ENCODE data around the gene CYP19A1. TPM values are rescaled to one million over a fixed set of nuclear protein-coding genes. Genes with fewer than 3 reads are reported as not detected.

Gene CYP19A1
- total and polyA plus RNA-seq, 5 donors = 0.45 to 1.3 (median 1.0) TPM

DNA sequence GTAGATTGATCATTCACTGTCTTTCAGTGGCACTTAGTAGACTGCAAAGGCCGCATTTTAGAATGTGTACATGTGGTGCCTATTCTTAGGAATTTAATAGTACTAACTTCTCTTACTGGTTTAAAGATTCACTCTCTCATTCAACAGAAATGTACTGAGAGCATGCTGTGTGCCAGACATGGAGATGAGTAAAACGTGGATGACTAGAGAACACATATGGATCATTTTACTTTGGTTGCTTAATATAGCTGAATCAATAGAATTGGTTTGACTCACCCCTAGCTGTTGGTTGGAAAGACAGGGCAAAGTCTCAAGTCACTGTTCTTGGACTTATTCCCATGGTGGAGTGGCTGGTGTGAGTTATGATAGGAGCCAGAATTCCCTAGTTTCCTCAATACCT, 134.6 kb downstream of the CYP19A1 start:
- ATAC-seq (no peak), DNase-seq (no peak)
- Histone ChIP-seq H3K27me3 (ENCODE audit: control insufficient read depth, insufficient read depth) (no peaks in the 10 kb centered on the region), H3K4me1 (ENCODE audit: control insufficient read depth, insufficient read depth, low read length) (no peaks in the 10 kb centered on the region), H3K9me3 (ENCODE audit: control insufficient read depth, low read length) (no peaks in the 10 kb centered on the region), H3K27ac (ENCODE audit: low read length) (no peak overlapping the region), H3K4me3 (ENCODE audit: low read length) (no peak overlapping the region)
- intact Hi-C loops (cut with DNase I) = no loop called here
- WGBS = 70% methylated on average over 2 of the region's 2 CpGs

DNA sequence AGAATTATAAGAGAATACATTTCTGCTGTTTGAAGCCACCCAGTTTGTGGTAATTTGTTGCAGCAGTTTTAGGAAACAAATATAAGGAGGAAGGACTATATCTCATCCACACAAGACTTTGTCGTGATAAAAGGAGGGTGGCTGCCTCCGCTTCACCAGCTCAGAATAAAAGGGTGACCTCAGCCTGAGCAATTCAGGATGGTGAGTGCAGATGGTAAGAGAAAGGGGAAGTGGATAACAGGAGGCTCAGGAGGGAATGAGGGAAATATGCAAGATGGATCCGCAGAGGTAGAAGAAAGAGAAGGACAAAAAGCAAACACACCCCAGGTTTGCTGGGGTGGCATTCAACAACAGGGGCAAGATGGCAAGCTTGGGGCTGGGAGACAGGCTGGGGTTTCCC, 135.6 kb downstream of the CYP19A1 start:
- DNase-seq (no peak), ATAC-seq (no peak)
- no peaks in the 10 kb centered on the region for H3K27me3 ChIP-seq (ENCODE audit: control insufficient read depth, insufficient read depth)
- 59% methylated on average over 3 of the region's 3 CpGs for WGBS
- intact Hi-C loops (cut with DNase I) = no loop called here
- H3K4me1 ChIP-seq (ENCODE audit: control insufficient read depth, insufficient read depth, low read length) = no peaks in the 10 kb centered on the region
- H3K9me3 ChIP-seq (ENCODE audit: control insufficient read depth, low read length) = no peaks in the 10 kb centered on the region
- no peak overlapping the region for H3K4me3 ChIP-seq (ENCODE audit: low read length)
- no peak overlapping the region for H3K27ac ChIP-seq (ENCODE audit: low read length)

- intact Hi-C loops (cut with DNase I) = no loop called here
- H3K27me3 ChIP-seq (ENCODE audit: control insufficient read depth, insufficient read depth) = no peaks in the 10 kb centered on the region
- DNase-seq (no peak), ATAC-seq (no peak)
- WGBS = 88% methylated on average over 5 of the region's 5 CpGs
- no peaks in the 10 kb centered on the region for H3K4me1 ChIP-seq (ENCODE audit: control insufficient read depth, insufficient read depth, low read length)
- no peak overlapping the region for H3K27ac ChIP-seq (ENCODE audit: low read length)
- H3K9me3 ChIP-seq (ENCODE audit: control insufficient read depth, low read length) = no peaks in the 10 kb centered on the region
- H3K4me3 ChIP-seq (ENCODE audit: low read length) = no peak overlapping the region
Measured at GRCh38 chr15:51201581-51201980, 136.8 kb downstream of the CYP19A1 start.

- intact Hi-C loops (cut with DNase I) = no loop called here
- no peak for ATAC-seq
- Histone ChIP-seq H3K27me3 (ENCODE audit: control insufficient read depth, insufficient read depth) (no peaks in the 10 kb centered on the region), H3K4me3 (ENCODE audit: low read length) (no peak overlapping the region), H3K4me1 (ENCODE audit: control insufficient read depth, insufficient read depth, low read length) (no peaks in the 10 kb centered on the region), H3K9me3 (ENCODE audit: control insufficient read depth, low read length) (no peaks in the 10 kb centered on the region), H3K27ac (ENCODE audit: low read length) (no peak overlapping the region)
- 45% methylated on average over 3 of the region's 3 CpGs for WGBS
- DNase-seq = no peak
Measured at GRCh38 chr15:51200792-51201191, 137.6 kb downstream of the CYP19A1 start.

DNA sequence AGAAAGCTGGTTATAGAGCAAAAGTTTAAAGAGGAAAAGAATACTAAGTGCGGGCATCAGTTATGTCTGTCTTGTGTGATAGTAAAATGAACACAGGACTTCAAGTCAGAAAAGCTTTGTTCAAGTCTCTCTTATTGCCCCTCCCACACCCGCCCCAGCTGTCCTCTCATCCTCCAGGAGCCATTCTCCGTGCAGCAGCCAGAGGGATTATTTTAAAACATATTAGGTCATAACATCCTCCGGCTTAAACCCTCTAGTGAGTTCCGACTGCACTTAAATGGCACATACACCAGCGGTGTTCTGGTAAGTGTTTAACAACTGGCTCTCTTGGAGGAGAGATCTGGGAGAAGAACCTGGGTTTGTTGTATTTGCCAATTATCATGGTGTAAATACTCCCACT, 138.9 kb downstream of the CYP19A1 start:
- no peak overlapping the region for H3K4me3 ChIP-seq (ENCODE audit: low read length)
- H3K27ac ChIP-seq (ENCODE audit: low read length) = no peak overlapping the region
- H3K9me3 ChIP-seq (ENCODE audit: control insufficient read depth, low read length) = no peaks in the 10 kb centered on the region
- WGBS = 76% methylated on average over 6 of the region's 6 CpGs
- DNase-seq (no peak), ATAC-seq (no peak)
- intact Hi-C loops (cut with DNase I) = loop anchor here in 2 of 4 donors (5.0 kb wide), 1 partner anchor 37 kb away; no protein-coding TSS in a partner anchor
- no peaks in the 10 kb centered on the region for H3K27me3 ChIP-seq (ENCODE audit: control insufficient read depth, insufficient read depth)
- no peaks in the 10 kb centered on the region for H3K4me1 ChIP-seq (ENCODE audit: control insufficient read depth, insufficient read depth, low read length)

DNA sequence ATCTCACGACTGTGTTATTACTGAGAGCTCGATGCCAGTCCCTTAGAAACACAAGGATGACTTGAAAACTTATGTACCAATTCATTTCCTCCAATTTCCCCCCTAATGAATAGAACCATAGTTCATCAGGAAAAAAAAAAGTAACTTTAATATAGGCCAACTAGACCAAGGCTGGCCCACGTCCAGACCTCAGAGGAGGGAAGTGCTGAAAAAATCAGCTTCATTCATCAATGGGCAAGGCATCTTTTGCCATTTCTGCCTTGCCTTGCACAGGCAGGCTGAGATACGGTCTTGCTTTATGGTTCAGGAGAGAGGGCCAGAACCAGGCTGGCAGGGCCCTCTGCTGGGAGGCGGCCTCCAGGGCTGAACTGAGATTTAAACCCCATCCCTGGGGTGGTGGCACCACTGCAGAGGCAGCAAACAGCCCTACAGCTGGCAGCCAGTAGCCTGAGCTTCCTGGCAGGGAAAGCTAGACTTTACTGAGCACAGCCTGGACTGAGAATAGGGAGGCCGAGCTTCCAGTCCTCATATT, 139.6 kb downstream of the CYP19A1 start:
- H3K27me3 ChIP-seq (ENCODE audit: control insufficient read depth, insufficient read depth) = no peaks in the 10 kb centered on the region
- H3K4me1 ChIP-seq (ENCODE audit: control insufficient read depth, insufficient read depth, low read length) = no peaks in the 10 kb centered on the region
- H3K4me3 ChIP-seq (ENCODE audit: low read length) = no peak overlapping the region
- intact Hi-C loops (cut with DNase I) = loop anchor here in 2 of 4 donors (5.0 kb wide), 1 partner anchor 36 kb away; no protein-coding TSS in a partner anchor
- H3K27ac ChIP-seq (ENCODE audit: low read length) = no peak overlapping the region
- WGBS = 64% methylated on average over 6 of the region's 6 CpGs
- ATAC-seq = no peak
- no peak for DNase-seq
- no peaks in the 10 kb centered on the region for H3K9me3 ChIP-seq (ENCODE audit: control insufficient read depth, low read length)

GRCh38 chr15:51195459-51195858, 142.9 kb downstream of the CYP19A1 start:
- H3K27ac ChIP-seq (ENCODE audit: low read length) = no peak overlapping the region
- no peaks in the 10 kb centered on the region for H3K4me1 ChIP-seq (ENCODE audit: control insufficient read depth, insufficient read depth, low read length)
- H3K9me3 ChIP-seq (ENCODE audit: control insufficient read depth, low read length) = no peaks in the 10 kb centered on the region
- H3K4me3 ChIP-seq (ENCODE audit: low read length) = no peak overlapping the region
- ATAC-seq (peak; percentile 64 to 80), DNase-seq (peak in 2 of 3 donors; percentile 30 to 38)
- no peaks in the 10 kb centered on the region for H3K27me3 ChIP-seq (ENCODE audit: control insufficient read depth, insufficient read depth)
- WGBS = 40% methylated on average over 3 of the region's 3 CpGs
- intact Hi-C loops (cut with DNase I) = loop anchor here in 2 of 4 donors (5.0 kb wide), 1 partner anchor 33 kb away; no protein-coding TSS in a partner anchor

- no peak for ATAC-seq
- intact Hi-C loops (cut with DNase I) = loop anchor here in 1 of 4 donors (1.0 kb wide), 1 partner anchor 31 kb away; no protein-coding TSS in a partner anchor
- Histone ChIP-seq H3K27ac (ENCODE audit: low read length) (no peak overlapping the region), H3K9me3 (ENCODE audit: control insufficient read depth, low read length) (no peaks in the 10 kb centered on the region), H3K4me1 (ENCODE audit: control insufficient read depth, insufficient read depth, low read length) (no peaks in the 10 kb centered on the region), H3K27me3 (ENCODE audit: control insufficient read depth, insufficient read depth) (no peaks in the 10 kb centered on the region), H3K4me3 (ENCODE audit: low read length) (no peak overlapping the region)
- DNase-seq = no peak
- WGBS = 82% methylated on average over 2 of the region's 2 CpGs
Measured at GRCh38 chr15:51193979-51194378, 144.4 kb downstream of the CYP19A1 start.

DNA sequence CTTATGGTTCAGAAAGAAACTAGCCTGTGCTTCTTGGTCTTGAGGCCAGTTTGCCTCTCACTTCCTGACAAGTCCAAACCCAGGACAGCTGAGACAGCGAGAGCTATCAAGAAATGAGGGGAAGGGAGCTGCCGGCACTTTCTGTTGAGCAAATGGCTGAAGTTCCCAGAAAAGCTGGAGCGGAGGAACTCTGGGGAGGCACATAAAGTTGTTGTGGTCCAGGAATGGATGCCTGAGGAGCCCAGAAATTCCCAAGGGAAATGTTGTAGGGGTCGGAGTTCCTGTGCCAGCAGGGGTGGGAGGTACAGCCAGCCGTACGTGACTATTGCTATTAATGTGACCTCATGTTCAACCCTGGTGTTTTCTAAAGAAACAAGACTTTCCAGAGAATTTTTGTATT, 144.9 kb downstream of the CYP19A1 start:
- Histone ChIP-seq H3K27me3 (ENCODE audit: control insufficient read depth, insufficient read depth) (no peaks in the 10 kb centered on the region), H3K4me3 (ENCODE audit: low read length) (no peak overlapping the region), H3K4me1 (ENCODE audit: control insufficient read depth, insufficient read depth, low read length) (no peaks in the 10 kb centered on the region), H3K9me3 (ENCODE audit: control insufficient read depth, low read length) (no peaks in the 10 kb centered on the region), H3K27ac (ENCODE audit: low read length) (no peak overlapping the region)
- WGBS = 31% methylated on average over 6 of the region's 6 CpGs
- peak in 1 of 3 donors; percentile 43 for DNase-seq
- intact Hi-C loops (cut with DNase I) = loop anchor here in 1 of 4 donors (1.0 kb wide), 1 partner anchor 30 kb away; no protein-coding TSS in a partner anchor
- no peak for ATAC-seq

GRCh38 chr15:51192521-51193280, 145.7 kb downstream of the CYP19A1 start:
- peak; percentile 87 to 90 for ATAC-seq
- H3K9me3 ChIP-seq (ENCODE audit: control insufficient read depth, low read length) = no peaks in the 10 kb centered on the region
- H3K27ac ChIP-seq (ENCODE audit: low read length) = no peak overlapping the region
- no peaks in the 10 kb centered on the region for H3K4me1 ChIP-seq (ENCODE audit: control insufficient read depth, insufficient read depth, low read length)
- DNase-seq = peak; percentile 89 to 96 (median 95)
- H3K4me3 ChIP-seq (ENCODE audit: low read length) = no peak overlapping the region
- 35% methylated on average over 14 of the region's 14 CpGs for WGBS
- no peaks in the 10 kb centered on the region for H3K27me3 ChIP-seq (ENCODE audit: control insufficient read depth, insufficient read depth)
- intact Hi-C loops (cut with DNase I) = loop anchor here in 1 of 4 donors (1.0 kb wide), 1 partner anchor 29 kb away; no protein-coding TSS in a partner anchor

DNA sequence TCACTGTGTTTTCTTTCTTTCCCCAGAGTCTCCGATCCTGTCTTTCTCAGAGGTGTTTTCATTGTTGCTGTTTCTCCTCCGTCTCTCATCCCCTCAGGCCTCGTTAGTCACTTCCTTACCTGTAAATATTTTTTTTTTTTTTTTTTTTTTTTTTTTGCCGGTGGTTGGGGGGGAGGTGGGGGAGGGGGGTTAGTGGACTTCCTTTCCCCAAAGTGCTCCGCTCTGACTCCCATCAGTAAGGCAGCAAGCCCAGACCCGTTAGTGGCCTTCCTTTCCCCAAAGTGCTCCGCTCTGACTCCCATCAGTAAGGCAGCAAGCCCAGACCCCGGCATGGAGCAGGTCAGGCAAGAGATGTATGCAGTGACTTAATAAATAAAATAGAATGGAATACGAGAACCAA, 146.6 kb downstream of the CYP19A1 start:
- DNase-seq (no peak), ATAC-seq (no peak)
- Histone ChIP-seq H3K4me1 (ENCODE audit: control insufficient read depth, insufficient read depth, low read length) (no peaks in the 10 kb centered on the region), H3K9me3 (ENCODE audit: control insufficient read depth, low read length) (no peaks in the 10 kb centered on the region), H3K27ac (ENCODE audit: low read length) (no peak overlapping the region), H3K4me3 (ENCODE audit: low read length) (no peak overlapping the region), H3K27me3 (ENCODE audit: control insufficient read depth, insufficient read depth) (no peaks in the 10 kb centered on the region)
- 73% methylated on average over 9 of the region's 9 CpGs for WGBS
- intact Hi-C loops (cut with DNase I) = no loop called here

Data from right cardiac atrium (tissue), 5 donors.